GM20000 (cell line): ENCODE measurements around the gene RGS3.
"Not testable (repeated sequence)": the region's sequence is repeated elsewhere in the genome, so short reads cannot be mapped to it uniquely, and the experiment has no call there.

Experiments
- DNase-seq: peaks from one replicate; pipeline ENCODE4 v3.0.0; 2012; ENCODE audit warnings: low spot score
- CTCF ChIP-seq: IDR thresholded peaks from 2 replicates; pipeline ENCODE4 v1.5.1; 2012; ENCODE audit warnings: mild to moderate bottlenecking, control low read depth; ENCODE audit errors: extremely low read depth, missing control alignments

Gene RGS3

GRCh38 chr9:113488490-113488889 lies 25.0 kb downstream of the RGS3 start:
- TF ChIP-seq CTCF: no peak
- DNase-seq: no peak

GRCh38 chr9:113491147-113491546 lies 27.6 kb downstream of the RGS3 start:
- not testable (repeated sequence) for DNase-seq

GRCh38 chr9:113492343-113493202 lies 29.0 kb downstream of the RGS3 start:
- DNase-seq: no peak
- TF ChIP-seq CTCF: no peak

GRCh38 chr9:113493203-113493520 lies 29.6 kb downstream of the RGS3 start:
- TF ChIP-seq CTCF: no peak
- no peak for DNase-seq

GRCh38 chr9:113495526-113495925 lies 32.0 kb downstream of the RGS3 start:
- TF ChIP-seq CTCF: no peak
- DNase-seq: no peak

- no peak for TF ChIP-seq CTCF
- no peak for DNase-seq
Measured at GRCh38 chr9:113497051-113497450, 33.5 kb downstream of the RGS3 start.

GRCh38 chr9:113499153-113499875 lies 35.8 kb downstream of the RGS3 start:
- no peak for DNase-seq
- no peak for TF ChIP-seq CTCF
